OCI-LY3 (cell line): ENCODE results near the gene ZC3H7A.

Source experiments
- EZH2phosphoT487 ChIP-seq: fragments of 200-600 bp; shearing (Covaris generic); IDR thresholded peaks from 2 replicates; pipeline ENCODE4 v1.6.1; 2018; ENCODE audit warnings: antibody characterized with exemption, mixed run types, low read depth
- TF ChIP-seq, protein P1 (sequence below): fragments of 200-600, 300-600 bp; sonication (generic); IDR thresholded peaks from 2 replicates; pipeline ENCODE4 v1.5.1; 2014; ENCODE audit warnings: antibody characterized with exemption, low read length, low read depth

DNA sequence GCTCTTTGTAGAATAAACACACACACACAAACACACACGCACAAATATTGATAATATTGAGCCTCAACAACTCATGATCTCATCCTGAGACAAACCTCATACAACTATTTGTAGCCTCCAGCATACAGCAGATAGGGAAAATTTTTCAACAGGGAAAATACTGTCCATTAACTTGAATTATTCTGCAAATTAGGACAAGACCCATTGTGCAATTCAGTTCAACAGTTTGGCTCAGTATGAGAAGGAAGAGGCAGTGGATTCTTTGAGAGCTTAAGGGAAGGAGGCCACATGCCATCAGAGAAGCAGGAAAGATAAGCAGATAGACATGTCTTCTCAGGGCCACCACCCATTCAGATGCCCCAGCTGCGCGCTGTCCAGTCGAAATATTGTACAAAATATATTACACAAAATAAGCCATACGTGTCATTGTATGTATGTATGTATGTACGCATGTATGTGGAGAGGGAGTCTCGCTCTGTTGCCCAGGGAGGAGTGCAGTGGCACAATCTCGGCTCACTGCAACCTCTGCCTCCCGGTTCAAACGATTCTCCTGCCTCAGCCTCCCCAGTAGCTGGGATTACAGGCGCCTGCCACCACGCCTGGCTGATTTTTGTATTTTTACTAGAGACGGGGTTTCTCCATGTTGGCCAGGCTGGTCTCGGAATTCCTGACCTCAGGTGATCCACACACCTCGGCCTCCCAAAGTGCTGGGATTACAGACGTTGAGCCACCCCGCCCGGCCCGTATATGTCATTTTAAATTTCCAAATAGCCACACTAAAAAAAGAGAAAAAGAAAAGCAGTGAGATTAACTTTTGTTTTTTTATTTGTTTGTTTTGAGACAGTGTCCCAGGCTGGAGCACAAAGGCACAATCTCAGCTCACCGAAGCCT is 1.8 kb downstream of the ZC3H7A start:
- TF ChIP-seq, protein P1, sequence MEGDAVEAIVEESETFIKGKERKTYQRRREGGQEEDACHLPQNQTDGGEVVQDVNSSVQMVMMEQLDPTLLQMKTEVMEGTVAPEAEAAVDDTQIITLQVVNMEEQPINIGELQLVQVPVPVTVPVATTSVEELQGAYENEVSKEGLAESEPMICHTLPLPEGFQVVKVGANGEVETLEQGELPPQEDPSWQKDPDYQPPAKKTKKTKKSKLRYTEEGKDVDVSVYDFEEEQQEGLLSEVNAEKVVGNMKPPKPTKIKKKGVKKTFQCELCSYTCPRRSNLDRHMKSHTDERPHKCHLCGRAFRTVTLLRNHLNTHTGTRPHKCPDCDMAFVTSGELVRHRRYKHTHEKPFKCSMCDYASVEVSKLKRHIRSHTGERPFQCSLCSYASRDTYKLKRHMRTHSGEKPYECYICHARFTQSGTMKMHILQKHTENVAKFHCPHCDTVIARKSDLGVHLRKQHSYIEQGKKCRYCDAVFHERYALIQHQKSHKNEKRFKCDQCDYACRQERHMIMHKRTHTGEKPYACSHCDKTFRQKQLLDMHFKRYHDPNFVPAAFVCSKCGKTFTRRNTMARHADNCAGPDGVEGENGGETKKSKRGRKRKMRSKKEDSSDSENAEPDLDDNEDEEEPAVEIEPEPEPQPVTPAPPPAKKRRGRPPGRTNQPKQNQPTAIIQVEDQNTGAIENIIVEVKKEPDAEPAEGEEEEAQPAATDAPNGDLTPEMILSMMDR: no peak
- no peak for TF ChIP-seq EZH2phosphoT487
